A549 (cell line): ENCODE measurements around the gene FBXL7.

Source experiments
- CTCF ChIP-seq: fragments of >200 bp; sonication (Bioruptor Twin); formaldehyde crosslinking; IDR thresholded peaks from 3 replicates; pipeline ENCODE4 v1.5.1; 2016
- EP300 ChIP-seq, 2 experiments: fragments of >200 bp; sonication (Bioruptor Twin); formaldehyde crosslinking; IDR thresholded peaks; 2 replicates in 1 of 2; 3 replicates in 1 of 2; pipeline ENCODE4 v1.6.1; 2016 to 2017
- POLR2A ChIP-seq: IDR thresholded peaks from 2 replicates; pipeline ENCODE4 v1.6.1; 2012; ENCODE audit warnings: mild to moderate bottlenecking, low read length
- POLR2AphosphoS2 ChIP-seq: conservative IDR thresholded peaks from 2 replicates; pipeline ENCODE4 v1.6.1; 2012; ENCODE audit warnings: low read length, improper control_type of control experiment, inconsistent platforms

- TF ChIP-seq CTCF: no peak
- no peak for TF ChIP-seq POLR2AphosphoS2
- no peak for TF ChIP-seq POLR2A
- TF ChIP-seq EP300 (IDR thresholded peaks at IDR 0.05): no peak
Observed at GRCh38 chr5:15728811-15729210, 228.8 kb downstream of the FBXL7 start.
